Motor neuron (in vitro differentiated cells): ENCODE data around the gene FAM78B. TPM values are rescaled to one million over a fixed set of nuclear protein-coding genes. Genes with fewer than 3 reads are reported as not detected.

Experiments
- ATAC-seq, 8 experiments: fragments of 200-7000 bp; cut with Tn5 transposase; replicated peaks in 6 of 8; 2 replicates each; pipeline ENCODE4 v1.8.0; 2021; ENCODE audit warnings: mild to moderate bottlenecking in 8 of 8, moderate library complexity in 8 of 8
- H3K27ac ChIP-seq, 2 donors: fragments of 250-450 bp; sonication (Bioruptor Pico); 2 replicates each; pipeline ENCODE4 v1.9.0; 2021; ENCODE audit warnings: antibody characterized with exemption in 2 of 2, mild to moderate bottlenecking in 2 of 2, moderate library complexity in 1 of 2
- H3K4me1 ChIP-seq, 2 donors: fragments of 250-450 bp; sonication (Bioruptor Pico); replicated peaks in 1 of 2; 2 replicates each; pipeline ENCODE4 v1.6.1; 2021; ENCODE audit warnings: antibody characterized with exemption in 2 of 2, mild to moderate bottlenecking in 2 of 2, moderate library complexity in 1 of 2
- H3K4me3 ChIP-seq, 5 donors: fragments of 250-450 bp; sonication (Bioruptor Pico); 2 replicates each; pipeline ENCODE4 v1.9.0; 2021; ENCODE audit warnings: antibody characterized with exemption in 5 of 5, mild to moderate bottlenecking in 5 of 5, moderate library complexity in 4 of 5
- WGBS, 10 experiments: fragments of 450-650 bp; shearing (Covaris generic); methylation state at CpG; one replicate each; pipeline ENCODE4 v1.0.0; 2022; 5-methylcytosine and 5-hydroxymethylcytosine counted together
- in situ Hi-C, 9 experiments: fragments of 400-800 bp; cut with MboI; loops; one replicate each; pipeline ENCODE4 v1.15.0; 2021; ENCODE audit warnings: low sequenced_read_pairs in 9 of 9, low pct_unique_long_range_greater_than_20kb in 2 of 9; ENCODE audit not compliant: unreplicated experiment in 9 of 9
- total RNA-seq, 8 experiments: library from RNA; unstranded; fragments of 300-600 nt; gene quantifications; 2 replicates each; pipeline versions ENCODE4 v1.2.3 to v1.2.4, GENCODE V29; 2022

The FAM78B gene
- total RNA-seq, 8 experiments from 2014 or later = 2.2 to 7.9 (median 4.9) TPM

DNA sequence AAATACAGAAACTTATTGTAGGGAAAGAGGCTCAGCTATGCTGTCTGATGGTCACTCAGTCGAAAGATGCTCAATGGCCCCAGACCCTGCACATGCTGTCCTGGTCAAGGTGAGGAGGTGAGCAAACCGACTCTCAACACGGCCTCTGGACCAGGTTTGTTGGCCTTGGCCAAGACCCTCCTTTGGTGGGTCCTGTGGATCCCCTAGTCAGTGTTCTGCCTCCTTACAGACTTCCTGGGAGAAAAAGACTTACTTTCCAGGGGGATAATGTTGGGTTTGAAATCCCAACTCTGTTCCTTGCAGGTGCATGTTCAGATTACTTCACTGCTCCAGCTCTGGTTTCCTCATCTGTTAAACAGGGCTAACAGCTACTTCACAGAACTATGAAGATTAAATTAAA is 53.8 kb downstream of the FAM78B start:
- no peak overlapping the region for H3K4me3 ChIP-seq
- H3K4me1 ChIP-seq = no peaks in the 10 kb centered on the region
- in situ Hi-C loops = no loop called here
- 40 to 100% (median 93%) methylated on average over 1 to 3 of the region's 3 CpGs; no CpG with 5 or more reads in 3 of the 10 experiments for WGBS, 10 experiments
- no peak for ATAC-seq
- H3K27ac ChIP-seq = no peak overlapping the region

- no peak overlapping the region for H3K4me3 ChIP-seq
- WGBS, 10 experiments = 0 to 75% (median 53%) methylated on average over 1 to 2 of the region's 2 CpGs; no CpG with 5 or more reads in 2 of the 10 experiments
- H3K4me1 ChIP-seq = no peaks in the 10 kb centered on the region
- no peak overlapping the region for H3K27ac ChIP-seq
- peak in 2 of 8 experiments; percentile 68 to 98 for ATAC-seq
- in situ Hi-C loops = no loop called here
Observed at GRCh38 chr1:166112425-166112824, 54.4 kb downstream of the FAM78B start.

GRCh38 chr1:166111430-166111829 is 55.4 kb downstream of the FAM78B start:
- H3K27ac ChIP-seq = no peak overlapping the region
- in situ Hi-C loops = no loop called here
- H3K4me3 ChIP-seq = no peak overlapping the region
- no peaks in the 10 kb centered on the region for H3K4me1 ChIP-seq
- no peak for ATAC-seq
- WGBS, 10 experiments = 12 to 92% (median 63%) methylated on average over 2 to 3 of the region's 3 CpGs; no CpG with 5 or more reads in 4 of the 10 experiments

- H3K4me1 ChIP-seq = peaks cover 14 to 21% of the 10 kb centered on the region in 2 donors
- in situ Hi-C loops = no loop called here
- WGBS, 10 experiments = 0 to 100% (median 71%) methylated on average over 1 to 4 of the region's 4 CpGs
- no peak overlapping the region for H3K4me3 ChIP-seq
- H3K27ac ChIP-seq = no peak overlapping the region
- no peak for ATAC-seq
Observed at GRCh38 chr1:166090244-166090643, 76.6 kb downstream of the FAM78B start.

DNA sequence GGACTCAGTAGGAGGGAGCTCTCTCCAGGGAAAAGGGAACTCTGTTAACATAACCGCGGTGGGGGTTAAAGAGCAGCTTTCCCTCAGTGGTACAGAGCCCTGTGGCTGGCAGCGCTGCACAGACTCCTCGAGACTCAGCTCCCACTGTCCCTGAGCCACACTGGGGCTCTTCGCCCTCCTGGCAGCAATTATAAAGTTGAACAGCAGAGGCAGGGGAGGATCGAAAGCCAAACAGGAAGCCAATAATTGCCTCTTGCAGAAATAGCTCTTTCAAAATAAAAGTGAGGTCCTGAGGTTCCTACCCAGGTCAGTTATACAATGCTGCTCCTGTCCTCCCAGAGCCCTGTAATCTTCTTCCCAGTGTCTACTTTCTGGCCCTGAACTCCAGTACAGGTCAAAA is 77.0 kb downstream of the FAM78B start:
- ATAC-seq = peak in 2 of 8 experiments; percentile 45 to 66
- peaks cover 14 to 18% of the 10 kb centered on the region in 2 donors for H3K4me1 ChIP-seq
- H3K4me3 ChIP-seq = no peak overlapping the region
- WGBS, 10 experiments = 25 to 79% (median 50%) methylated on average over 2 to 6 of the region's 6 CpGs; no CpG with 5 or more reads in 6 of the 10 experiments
- no peak overlapping the region for H3K27ac ChIP-seq
- in situ Hi-C loops = no loop called here

GRCh38 chr1:166088572-166088955 is 78.2 kb downstream of the FAM78B start:
- 0 to 88% (median 54%) methylated on average over 1 to 4 of the region's 4 CpGs; no CpG with 5 or more reads in 3 of the 10 experiments for WGBS, 10 experiments
- Histone ChIP-seq H3K27ac (no peak overlapping the region), H3K4me1 (peaks cover 3 to 7% of the 10 kb centered on the region in 2 donors), H3K4me3 (no peak overlapping the region)
- no peak for ATAC-seq
- in situ Hi-C loops = no loop called here

DNA sequence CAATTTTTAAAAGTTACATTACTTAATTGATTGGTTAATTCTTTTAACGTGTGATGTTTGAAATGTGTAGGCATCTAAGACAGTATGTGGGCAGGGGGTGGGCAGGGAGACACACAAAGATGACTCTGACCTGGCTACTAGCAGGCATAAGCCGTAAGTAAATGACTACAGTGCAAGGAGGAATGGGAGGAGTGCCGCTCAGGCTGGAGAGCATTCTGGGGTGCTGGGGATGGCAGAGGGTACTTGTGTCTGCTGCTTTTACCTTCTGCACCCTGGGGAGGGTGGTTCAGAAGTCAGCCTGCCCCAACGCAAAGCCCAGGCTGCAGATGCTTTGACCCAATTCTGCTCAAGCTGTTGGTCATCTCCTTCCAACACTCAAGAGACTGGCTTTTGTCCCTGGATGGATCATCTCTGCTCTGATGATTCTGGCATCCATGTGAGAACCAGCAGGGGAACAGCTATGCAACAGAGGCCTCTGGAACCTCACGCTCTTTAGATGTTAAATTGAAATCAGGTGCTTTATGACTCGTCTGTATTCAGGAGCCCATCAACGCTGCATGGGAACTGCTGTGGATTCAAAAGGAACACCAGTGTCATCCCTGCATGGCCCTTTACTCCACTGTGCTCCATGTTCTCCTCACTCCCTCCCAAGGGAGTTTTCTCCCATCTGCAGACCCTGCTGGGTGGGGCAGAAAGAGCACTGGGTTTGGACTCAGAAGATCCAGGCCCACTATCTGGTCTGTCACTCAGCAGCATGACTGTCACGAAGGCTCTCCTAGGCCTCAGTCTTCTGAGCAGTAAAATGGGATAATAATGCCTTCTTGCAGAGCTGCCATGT is 78.8 kb downstream of the FAM78B start:
- Histone ChIP-seq H3K4me1 (peaks cover 0 to under 1% of the 10 kb centered on the region in 2 donors), H3K4me3 (no peak overlapping the region), H3K27ac (no peak overlapping the region)
- ATAC-seq = peak in 3 of 8 experiments; percentile 24 to 46 (median 44)
- in situ Hi-C loops = no loop called here
- 16 to 100% (median 75%) methylated on average over 2 to 7 of the region's 8 CpGs; no CpG with 5 or more reads in 3 of the 10 experiments for WGBS, 10 experiments

GRCh38 chr1:166086113-166086883 is 80.5 kb downstream of the FAM78B start:
- no peaks in the 10 kb centered on the region for H3K4me1 ChIP-seq
- WGBS, 10 experiments = 14 to 100% (median 76%) methylated on average over 1 to 6 of the region's 6 CpGs
- H3K27ac ChIP-seq = no peak overlapping the region
- ATAC-seq = peak in 2 of 8 experiments; percentile 8 to 49
- H3K4me3 ChIP-seq = no peak overlapping the region
- in situ Hi-C loops = no loop called here

DNA sequence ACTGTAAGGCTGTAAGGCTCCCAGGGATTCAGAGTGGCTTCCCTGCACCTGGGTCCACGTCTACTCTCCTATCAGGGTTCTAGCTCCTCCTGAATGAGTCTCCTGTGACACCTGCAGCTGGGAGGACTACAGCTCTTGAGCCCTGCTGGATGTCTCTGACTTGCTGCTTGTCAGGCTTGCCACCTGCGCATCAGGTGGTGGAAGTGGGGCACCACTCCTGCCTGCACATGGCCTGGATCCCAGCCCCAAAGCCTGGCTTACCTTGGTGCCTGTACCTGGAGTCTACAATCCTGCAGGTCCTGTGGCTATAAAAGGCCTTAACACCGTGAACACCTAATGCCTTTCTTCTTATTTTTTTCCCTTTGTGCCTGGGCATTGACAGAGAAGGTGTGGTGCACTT is 82.2 kb downstream of the FAM78B start:
- H3K4me1 ChIP-seq = no peaks in the 10 kb centered on the region
- H3K4me3 ChIP-seq = no peak overlapping the region
- no peak overlapping the region for H3K27ac ChIP-seq
- in situ Hi-C loops = no loop called here
- 81 to 100% (median 89%) methylated on average over 1 to 3 of the region's 3 CpGs; no CpG with 5 or more reads in 5 of the 10 experiments for WGBS, 10 experiments
- no peak for ATAC-seq

- in situ Hi-C loops = no loop called here
- 0 to 43% (median 21%) methylated on average over 1 to 2 of the region's 2 CpGs; no CpG with 5 or more reads in 3 of the 10 experiments for WGBS, 10 experiments
- Histone ChIP-seq H3K4me3 (no peak overlapping the region), H3K27ac (no peak overlapping the region), H3K4me1 (no peaks in the 10 kb centered on the region)
- no peak for ATAC-seq
Observed at GRCh38 chr1:166083887-166084286, 82.9 kb downstream of the FAM78B start.

- Histone ChIP-seq H3K4me3 (no peak overlapping the region), H3K27ac (no peak overlapping the region), H3K4me1 (no peaks in the 10 kb centered on the region)
- 40 to 100% (median 80%) methylated on average over 1 to 5 of the region's 5 CpGs; no CpG with 5 or more reads in 3 of the 10 experiments for WGBS, 10 experiments
- in situ Hi-C loops = no loop called here
- ATAC-seq = no peak
Observed at GRCh38 chr1:166082601-166083000, 84.2 kb downstream of the FAM78B start.

GRCh38 chr1:166080967-166081870 is 85.6 kb downstream of the FAM78B start:
- 24 to 100% (median 80%) methylated on average over 1 to 13 of the region's 14 CpGs; no CpG with 5 or more reads in 1 of the 10 experiments for WGBS, 10 experiments
- H3K4me1 ChIP-seq = no peaks in the 10 kb centered on the region
- no peak overlapping the region for H3K27ac ChIP-seq
- in situ Hi-C loops = no loop called here
- no peak overlapping the region for H3K4me3 ChIP-seq
- ATAC-seq = peak in 2 of 8 experiments; percentile 25 to 62
